Tibial nerve (tissue), 3 donors: ENCODE results near the gene ZNF613.
"Not testable (repeated sequence)": the region's sequence is repeated elsewhere in the genome, so short reads cannot be mapped to it uniquely, and the experiment has no call there.

Experiments
- CTCF ChIP-seq, 5 experiments: fragments of 200-600 bp in 3 of 5; fragments of 450-650 bp in 2 of 5; sonication (generic) in 3 of 5; IDR thresholded peaks; one replicate each; pipeline ENCODE4 v1.5.1; 2016 to 2019; ENCODE audit warnings: antibody characterized with exemption in 5 of 5, mild to moderate bottlenecking in 3 of 5, moderate library complexity in 2 of 5
- POLR2A ChIP-seq, 2 donors: fragments of 450-650 bp; IDR thresholded peaks; one replicate each; pipeline ENCODE4 v1.6.1; 2017; ENCODE audit warnings: antibody characterized with exemption in 2 of 2, mild to moderate bottlenecking in 2 of 2, moderate library complexity in 2 of 2

GRCh38 chr19:51905639-51906038, 21.6 kb upstream of the ZNF613 start:
- TF ChIP-seq CTCF, POLR2A (IDR thresholded peaks at IDR 0.05): not testable (repeated sequence)
